Measurements from ENCODE around the gene VAC14. TPM values are rescaled to one million over a fixed set of nuclear protein-coding genes. Genes with fewer than 3 reads are reported as not detected.

The VAC14 gene
- polyA plus RNA-seq, 1 of the 3 experiments (the other 2 are of a cell fraction): 33.2 TPM

DNA sequence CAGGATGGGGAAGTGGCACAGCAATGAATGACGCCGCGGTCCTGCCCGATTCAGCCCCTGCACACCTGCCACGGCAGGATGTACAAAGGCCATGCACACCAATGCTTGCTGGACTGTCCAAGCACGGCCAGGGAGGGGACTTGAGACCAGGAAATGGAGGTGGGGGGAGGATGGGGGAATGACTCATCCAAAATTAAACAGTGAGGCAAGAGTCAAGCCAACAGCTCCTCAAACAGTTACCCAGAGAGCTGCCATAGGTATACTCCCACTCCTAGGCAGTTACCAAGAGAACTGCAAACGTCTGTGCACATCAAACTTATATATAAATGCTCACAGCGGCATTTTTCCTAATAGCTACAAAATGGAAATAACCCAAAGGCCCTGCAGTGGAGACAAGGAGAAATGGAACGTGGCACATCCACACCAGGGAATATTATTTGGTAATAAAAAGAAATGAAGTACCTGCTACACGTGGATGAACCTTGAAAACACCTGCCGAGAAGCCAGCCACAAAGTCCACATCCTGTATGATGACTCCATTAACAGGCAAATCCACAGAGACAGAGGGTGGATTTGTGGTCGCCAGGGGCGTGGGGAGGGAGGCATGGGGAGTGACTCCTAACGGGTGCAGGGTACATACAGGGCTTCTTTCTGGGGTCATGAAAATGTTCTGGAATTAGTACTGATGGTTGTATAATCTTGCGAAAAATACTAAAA, 54.1 kb downstream of the VAC14 start (continued):
- TF ChIP-seq FOXJ3 (CRISPR knock-in tag; IDR thresholded peaks at IDR 0.05) (no peak), FOSL2 (IDR thresholded peaks at IDR 0.05; ENCODE audit: borderline replicate concordance, low read depth) (peak; percentile 93)

DNA sequence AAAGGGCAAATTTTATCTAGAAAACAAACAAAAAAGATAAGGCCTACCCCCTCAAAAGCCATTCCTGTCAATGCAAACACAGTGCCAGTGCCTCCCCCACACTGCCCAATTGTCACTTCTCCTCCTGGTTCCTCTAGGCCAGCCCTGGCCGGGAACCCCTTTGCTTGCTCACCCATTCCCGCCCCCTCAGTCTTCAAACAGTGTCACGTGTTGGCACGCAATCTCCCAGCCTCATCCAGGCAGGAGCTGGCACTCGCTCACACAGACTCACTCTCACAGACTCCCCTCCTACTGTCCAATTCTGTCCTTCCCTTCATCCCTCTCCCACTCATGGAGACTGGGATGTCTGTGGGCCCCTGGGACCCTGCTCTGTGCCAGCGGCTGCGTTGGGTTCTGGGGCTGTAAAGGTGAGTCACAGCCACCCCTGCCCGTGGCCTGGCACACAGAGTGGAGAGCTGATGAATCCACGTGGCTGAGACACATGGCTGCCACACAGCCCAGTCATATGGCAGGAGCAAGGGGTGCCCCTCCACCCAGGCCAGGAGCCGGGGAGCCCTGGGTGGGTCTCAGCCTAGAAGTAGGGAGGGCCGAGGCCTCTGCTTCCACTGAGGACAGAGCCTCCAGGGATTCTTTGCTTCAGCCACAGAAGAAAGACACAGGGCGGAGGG, 54.8 kb downstream of the VAC14 start:
- Histone ChIP-seq H3F3A (replicated peaks; ENCODE audit: insufficient read depth) (peaks cover 16% of the 10 kb centered on the region), H3K9ac (peak overlapping the region; percentile 60), H3K79me2 (ENCODE audit: insufficient read depth) (no peaks in the 10 kb centered on the region), H3K9me3 (no peaks in the 10 kb centered on the region), H3K27me3 (ENCODE audit: insufficient read depth) (no peaks in the 10 kb centered on the region), H2AFZ (ENCODE audit: low read depth) (0 out of 2 replicates have a peak overlapping the region, but pooled peaks have one; percentile 44), H3K9me2 (no peaks in the 10 kb centered on the region), H3K4me3 (ENCODE audit: low read depth in 2 of 2, low read length in 1 of 2) (no peak overlapping the region), H3K4me1 (ENCODE audit: control insufficient read depth in 1 of 2, insufficient read depth in 2 of 2, low read depth in 1 of 2, low read length in 1 of 2) (peaks cover 38 to 48% of the 10 kb centered on the region in 2 experiments; a peak in 3 of 4 replicates), H3K4me2 (peak overlapping the region; percentile 68), H3K36me3 (replicated peaks in 1 of 2; ENCODE audit: control insufficient read depth in 1 of 2, insufficient read depth in 2 of 2, low read length in 1 of 2) (peaks cover 8% of the 10 kb centered on the region in 2 experiments), H4K20me1 (ENCODE audit: insufficient read depth) (no peaks in the 10 kb centered on the region), H3K27ac (ENCODE audit: low read depth in 2 of 2, low read length in 1 of 2) (peak overlapping the region; percentile 39 to 92)
- ChIA-PET POLR2A (no interaction called here), CTCF (no interaction called here)
- peak; percentile 41 for DNase-seq
- 26% methylated on average over 12 of the region's 12 CpGs for WGBS (ENCODE audit: low lambda C conversion rate)
- 0 out of 2 replicates have a peak, but pooled peaks have one; percentile 19 for TF ChIP-seq YY1 (IDR thresholded peaks at IDR 0.05; ENCODE audit: low read depth)
- no peak for TF ChIP-seq RAD21 (IDR thresholded peaks at IDR 0.05; ENCODE audit: low read length)
- no peak for TF ChIP-seq CHD2 (IDR thresholded peaks at IDR 0.05; ENCODE audit: low read length, partially characterized antibody)
- TF ChIP-seq FOXJ3 (CRISPR knock-in tag; IDR thresholded peaks at IDR 0.05): no peak
- TF ChIP-seq ELF1 (IDR thresholded peaks at IDR 0.05): no peak
- TF ChIP-seq MXI1 (IDR thresholded peaks at IDR 0.05; ENCODE audit: low read depth, low read length): peak; percentile 31; the same call in 1 of the 2 replicates
- TF ChIP-seq SIN3A (IDR thresholded peaks at IDR 0.05; ENCODE audit: borderline replicate concordance, low read depth, low read length): 0 out of 2 replicates have a peak, but pooled peaks have one; percentile 7
- TF ChIP-seq RFX5 (IDR thresholded peaks at IDR 0.05; ENCODE audit: low read length): no peak
- TF ChIP-seq NFIC (IDR thresholded peaks at IDR 0.05; ENCODE audit: borderline replicate concordance): peak; percentile 68
- TF ChIP-seq USF2 (IDR thresholded peaks at IDR 0.05; ENCODE audit: borderline replicate concordance, low read depth, low read length): peak; percentile 35; the same call in 1 of the 2 replicates
- no peak for TF ChIP-seq TAF1 (IDR thresholded peaks at IDR 0.05; ENCODE audit: borderline replicate concordance, low read depth, low read length)
- no peak for TF ChIP-seq FOXM1 (IDR thresholded peaks at IDR 0.05; ENCODE audit: low read depth)
- no peak for TF ChIP-seq SMC3 (IDR thresholded peaks at IDR 0.05; ENCODE audit: low read depth, low read length)
- TF ChIP-seq PBX3 (IDR thresholded peaks at IDR 0.05): no peak
- TF ChIP-seq NRF1 (IDR thresholded peaks at IDR 0.05; ENCODE audit: low read depth, low read length): no peak
- no peak for TF ChIP-seq GATA2 (CRISPR knock-in tag; IDR thresholded peaks at IDR 0.05)
- no peak for TF ChIP-seq TEAD4 (IDR thresholded peaks at IDR 0.05; ENCODE audit: borderline replicate concordance, insufficient read depth)
- TF ChIP-seq CTCF (IDR thresholded peaks at IDR 0.05): no peak
- TF ChIP-seq MEF2A (IDR thresholded peaks at IDR 0.05; ENCODE audit: borderline replicate concordance, low read depth): no peak
- TF ChIP-seq FOSL2 (IDR thresholded peaks at IDR 0.05; ENCODE audit: borderline replicate concordance, low read depth): no peak; the same call in 1 of the 2 replicates
- TF ChIP-seq, protein P1, sequence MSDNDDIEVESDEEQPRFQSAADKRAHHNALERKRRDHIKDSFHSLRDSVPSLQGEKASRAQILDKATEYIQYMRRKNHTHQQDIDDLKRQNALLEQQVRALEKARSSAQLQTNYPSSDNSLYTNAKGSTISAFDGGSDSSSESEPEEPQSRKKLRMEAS (IDR thresholded peaks at IDR 0.05; ENCODE audit: low read depth): peak; percentile 83
- TF ChIP-seq, protein P2, sequence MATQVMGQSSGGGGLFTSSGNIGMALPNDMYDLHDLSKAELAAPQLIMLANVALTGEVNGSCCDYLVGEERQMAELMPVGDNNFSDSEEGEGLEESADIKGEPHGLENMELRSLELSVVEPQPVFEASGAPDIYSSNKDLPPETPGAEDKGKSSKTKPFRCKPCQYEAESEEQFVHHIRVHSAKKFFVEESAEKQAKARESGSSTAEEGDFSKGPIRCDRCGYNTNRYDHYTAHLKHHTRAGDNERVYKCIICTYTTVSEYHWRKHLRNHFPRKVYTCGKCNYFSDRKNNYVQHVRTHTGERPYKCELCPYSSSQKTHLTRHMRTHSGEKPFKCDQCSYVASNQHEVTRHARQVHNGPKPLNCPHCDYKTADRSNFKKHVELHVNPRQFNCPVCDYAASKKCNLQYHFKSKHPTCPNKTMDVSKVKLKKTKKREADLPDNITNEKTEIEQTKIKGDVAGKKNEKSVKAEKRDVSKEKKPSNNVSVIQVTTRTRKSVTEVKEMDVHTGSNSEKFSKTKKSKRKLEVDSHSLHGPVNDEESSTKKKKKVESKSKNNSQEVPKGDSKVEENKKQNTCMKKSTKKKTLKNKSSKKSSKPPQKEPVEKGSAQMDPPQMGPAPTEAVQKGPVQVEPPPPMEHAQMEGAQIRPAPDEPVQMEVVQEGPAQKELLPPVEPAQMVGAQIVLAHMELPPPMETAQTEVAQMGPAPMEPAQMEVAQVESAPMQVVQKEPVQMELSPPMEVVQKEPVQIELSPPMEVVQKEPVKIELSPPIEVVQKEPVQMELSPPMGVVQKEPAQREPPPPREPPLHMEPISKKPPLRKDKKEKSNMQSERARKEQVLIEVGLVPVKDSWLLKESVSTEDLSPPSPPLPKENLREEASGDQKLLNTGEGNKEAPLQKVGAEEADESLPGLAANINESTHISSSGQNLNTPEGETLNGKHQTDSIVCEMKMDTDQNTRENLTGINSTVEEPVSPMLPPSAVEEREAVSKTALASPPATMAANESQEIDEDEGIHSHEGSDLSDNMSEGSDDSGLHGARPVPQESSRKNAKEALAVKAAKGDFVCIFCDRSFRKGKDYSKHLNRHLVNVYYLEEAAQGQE (IDR thresholded peaks at IDR 0.05; ENCODE audit: low read depth, low read length): no peak
- TF ChIP-seq RXRA (IDR thresholded peaks at IDR 0.05; ENCODE audit: borderline replicate concordance, low read depth): no peak

All from SK-N-SH (cell line).